NCI-H226 (cell line): ENCODE measurements around the gene HMG20B.
"Not testable (repeated sequence)": the region's sequence is repeated elsewhere in the genome, so short reads cannot be mapped to it uniquely, and the experiment has no call there.

Experiments
- DNase-seq: peaks from one replicate; pipeline ENCODE4 v3.0.0-alpha.2; 2015

The HMG20B gene

DNA sequence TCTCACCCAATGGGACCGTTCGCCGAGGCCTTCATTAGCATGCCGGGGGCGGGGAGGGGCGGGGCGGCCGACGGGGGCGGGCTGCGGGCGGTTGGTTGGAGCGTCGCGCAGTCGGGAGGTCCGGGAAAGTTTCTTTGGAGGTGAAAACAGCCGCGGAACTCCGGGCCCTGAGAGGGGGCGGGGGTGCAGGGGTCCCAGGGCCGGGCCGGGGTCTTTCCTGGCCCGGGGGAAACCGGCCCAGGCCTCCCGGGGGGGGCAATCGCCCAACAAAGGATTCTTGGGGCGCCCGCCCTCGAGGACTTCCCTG is at the start of gene HMG20B:
Gene HMG20B (plus strand): TSS at position 90 of the 307 bp plus-strand sequence. CDS start 366 bp downstream, outside the sequence.
- no peak for DNase-seq

DNA sequence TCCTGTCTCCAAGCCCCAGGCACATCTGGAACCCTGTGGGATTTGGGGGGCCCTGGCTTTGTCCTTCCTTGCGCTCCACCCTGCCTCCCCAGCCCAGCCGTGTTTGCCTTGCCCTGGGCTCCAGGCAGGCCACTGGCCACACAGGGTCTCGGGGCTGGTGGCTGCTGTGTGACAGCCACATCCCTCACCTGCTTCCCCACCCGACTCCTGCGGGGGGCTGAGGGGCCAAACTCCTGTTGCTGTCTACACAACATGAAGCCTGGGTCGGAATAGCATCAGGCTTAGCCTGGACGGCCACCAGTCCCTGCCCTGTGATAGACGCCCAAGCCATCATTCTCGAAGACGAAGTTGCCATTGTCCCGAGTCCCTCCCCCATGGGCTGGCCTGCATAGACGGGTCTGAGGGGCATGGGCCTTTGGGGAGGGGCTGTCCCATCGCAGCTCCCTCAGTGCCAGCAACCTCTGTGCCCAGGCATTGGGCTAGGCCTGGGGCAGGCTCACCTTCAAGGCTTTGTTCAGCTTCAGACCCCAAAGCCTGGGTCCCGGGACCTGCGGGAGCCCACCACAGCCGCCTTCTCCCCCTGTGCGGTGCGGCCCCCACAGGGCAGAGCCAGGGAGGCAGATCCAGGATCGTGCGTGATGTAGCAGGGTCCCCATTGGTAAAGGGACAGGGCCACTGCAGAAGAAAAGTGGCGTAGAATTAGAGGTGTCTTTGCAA is 49.2 kb upstream of the HMG20B start:
- no peak for DNase-seq

DNA sequence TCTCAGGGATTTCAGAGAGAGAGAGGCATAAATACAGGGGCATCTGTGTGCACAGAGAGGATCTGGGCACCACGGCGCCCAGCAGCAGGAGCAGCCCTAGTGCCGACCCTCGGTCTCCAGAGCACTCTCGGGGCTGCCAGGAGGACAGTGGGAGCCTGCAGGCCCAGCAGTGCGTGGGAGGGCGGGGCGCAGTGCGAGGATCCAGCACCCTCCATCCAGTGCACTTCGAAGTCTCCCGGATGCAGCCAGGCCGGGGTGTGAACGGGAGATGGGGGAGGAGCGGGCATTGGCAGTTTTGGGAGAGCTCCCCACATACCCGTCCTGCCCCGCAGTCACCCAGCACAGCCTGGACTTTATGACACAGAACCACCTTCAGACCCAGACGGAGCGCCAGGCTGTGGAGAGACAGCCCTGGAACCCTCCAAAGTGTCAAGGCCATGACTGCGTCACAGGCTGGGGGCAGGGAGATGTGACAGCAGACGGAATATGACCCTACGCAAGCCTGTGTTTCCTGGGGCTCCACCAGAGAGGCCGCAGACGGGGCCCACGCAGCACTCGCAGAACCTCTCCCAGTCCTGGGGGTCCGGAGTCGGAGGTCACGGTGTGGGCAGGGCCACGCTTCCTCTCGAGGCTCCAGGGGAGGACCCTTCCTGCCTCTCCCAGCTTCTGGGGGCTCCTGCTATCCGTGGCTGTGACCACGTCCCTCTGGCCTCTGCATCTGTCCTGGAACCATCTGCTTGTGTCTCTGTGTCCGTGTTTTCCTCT is 48.5 kb upstream of the HMG20B start:
- DNase-seq: no peak

DNA sequence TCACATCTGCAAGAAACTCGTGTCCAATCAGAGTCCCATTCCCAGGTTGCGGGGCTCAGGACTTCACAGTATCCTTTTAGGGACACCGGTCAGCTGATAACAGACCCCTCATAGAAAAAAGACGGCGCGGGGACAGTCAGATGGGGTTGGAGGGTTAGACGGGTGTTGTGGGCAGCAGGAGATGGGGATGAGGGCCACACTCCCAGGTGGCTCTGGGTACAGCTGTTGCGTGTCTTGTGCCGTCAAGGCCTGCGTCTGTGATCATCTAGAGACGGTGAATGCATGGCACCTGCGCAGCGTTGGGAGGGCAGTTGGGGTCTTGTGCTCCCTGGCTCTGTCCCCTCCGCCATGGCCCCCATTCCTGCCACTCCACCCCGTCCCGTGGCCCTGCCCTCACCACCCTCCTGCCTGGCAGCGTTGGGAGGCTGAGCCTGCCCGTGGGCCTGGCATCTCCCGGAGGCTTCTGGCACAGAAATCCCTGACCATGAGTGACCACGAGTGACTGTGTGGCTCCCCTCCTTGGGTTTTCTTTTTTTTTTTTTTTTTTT is 47.8 kb upstream of the HMG20B start:
- no peak for DNase-seq

DNA sequence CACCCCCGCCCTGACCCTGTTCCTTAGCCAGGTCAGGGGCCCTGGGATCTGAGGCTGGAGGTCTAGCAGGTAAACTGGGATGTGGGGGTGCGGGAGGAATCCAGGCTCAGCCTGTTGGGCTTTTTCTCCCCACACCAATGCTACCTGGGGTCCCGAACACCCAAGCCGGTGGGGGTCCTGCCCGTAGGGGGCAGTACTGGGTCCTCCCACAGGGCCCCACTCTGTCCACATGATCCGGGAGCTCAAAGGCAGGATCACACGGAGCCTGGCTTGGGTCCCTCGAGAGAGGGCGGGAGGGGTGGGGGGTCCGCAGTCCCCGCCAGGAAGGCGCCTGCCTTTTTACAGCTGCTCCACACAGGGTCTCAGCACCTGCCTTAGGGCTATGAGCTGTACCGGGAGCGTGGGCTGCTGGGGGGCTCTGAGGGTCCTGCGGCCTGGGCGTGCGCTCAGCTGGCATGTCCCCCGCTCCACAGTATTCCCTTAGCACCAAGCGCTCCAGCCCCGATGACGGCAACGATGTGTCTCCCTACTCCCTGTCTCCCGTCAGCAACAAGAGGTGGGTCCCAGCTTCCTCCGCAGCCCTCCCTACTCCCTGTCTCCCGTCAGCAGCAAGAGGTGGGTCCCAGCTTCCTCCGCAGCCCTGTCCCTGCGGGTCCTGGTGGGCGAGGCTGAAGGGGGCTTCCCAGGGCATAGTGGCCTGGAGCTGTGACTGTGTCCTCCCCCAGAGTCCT is 46.1 kb upstream of the HMG20B start:
- no peak for DNase-seq

DNA sequence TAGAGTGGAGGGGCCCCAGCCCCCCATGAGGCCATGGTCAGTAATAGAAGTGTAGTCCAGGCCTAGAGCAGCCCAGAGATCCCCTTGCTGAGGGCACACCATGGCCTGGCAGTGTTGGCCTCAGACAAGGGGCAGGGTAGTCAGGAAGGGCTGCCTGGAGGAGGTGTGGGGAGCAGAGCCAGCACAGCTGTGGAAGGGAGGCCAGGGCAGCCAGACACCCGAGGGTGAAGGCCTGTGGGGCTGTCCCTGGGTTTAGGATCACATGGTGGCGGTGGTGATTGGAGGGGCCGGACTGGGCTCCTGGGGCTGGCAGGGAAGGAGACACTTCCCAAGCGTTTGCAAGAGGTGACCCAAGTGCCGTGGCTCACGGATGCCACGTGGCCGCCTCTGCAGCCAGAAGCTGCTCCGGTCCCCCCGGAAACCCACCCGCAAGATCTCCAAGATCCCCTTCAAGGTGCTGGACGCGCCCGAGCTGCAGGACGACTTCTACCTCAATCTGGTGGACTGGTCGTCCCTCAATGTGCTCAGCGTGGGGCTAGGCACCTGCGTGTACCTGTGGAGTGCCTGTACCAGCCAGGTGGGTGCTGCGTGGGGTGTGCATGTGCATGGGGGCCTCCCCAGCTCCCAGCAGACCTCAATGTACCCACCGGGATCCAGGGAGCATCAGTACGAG is 45.4 kb upstream of the HMG20B start:
- no peak for DNase-seq

DNA sequence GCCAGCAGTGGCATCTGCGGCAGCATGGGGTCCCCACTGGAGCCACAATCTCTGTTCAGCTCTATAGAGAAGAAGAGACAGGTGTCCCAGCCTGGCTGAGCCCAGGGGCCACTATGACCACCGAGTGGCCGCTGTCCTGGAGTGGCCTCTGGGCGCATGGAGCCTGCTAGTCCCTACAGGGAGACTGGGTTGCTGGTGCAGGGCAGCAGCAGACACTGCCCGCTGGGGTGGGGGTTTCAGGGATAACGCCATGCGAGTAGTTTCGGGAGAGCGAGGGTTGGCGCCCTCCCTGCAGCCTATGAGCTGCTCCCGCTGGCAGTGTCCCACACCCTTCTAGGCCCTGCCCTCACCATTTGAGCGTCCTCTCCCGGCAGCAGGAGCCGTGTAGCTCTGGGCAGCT is 44.7 kb upstream of the HMG20B start:
- DNase-seq: no peak

DNA sequence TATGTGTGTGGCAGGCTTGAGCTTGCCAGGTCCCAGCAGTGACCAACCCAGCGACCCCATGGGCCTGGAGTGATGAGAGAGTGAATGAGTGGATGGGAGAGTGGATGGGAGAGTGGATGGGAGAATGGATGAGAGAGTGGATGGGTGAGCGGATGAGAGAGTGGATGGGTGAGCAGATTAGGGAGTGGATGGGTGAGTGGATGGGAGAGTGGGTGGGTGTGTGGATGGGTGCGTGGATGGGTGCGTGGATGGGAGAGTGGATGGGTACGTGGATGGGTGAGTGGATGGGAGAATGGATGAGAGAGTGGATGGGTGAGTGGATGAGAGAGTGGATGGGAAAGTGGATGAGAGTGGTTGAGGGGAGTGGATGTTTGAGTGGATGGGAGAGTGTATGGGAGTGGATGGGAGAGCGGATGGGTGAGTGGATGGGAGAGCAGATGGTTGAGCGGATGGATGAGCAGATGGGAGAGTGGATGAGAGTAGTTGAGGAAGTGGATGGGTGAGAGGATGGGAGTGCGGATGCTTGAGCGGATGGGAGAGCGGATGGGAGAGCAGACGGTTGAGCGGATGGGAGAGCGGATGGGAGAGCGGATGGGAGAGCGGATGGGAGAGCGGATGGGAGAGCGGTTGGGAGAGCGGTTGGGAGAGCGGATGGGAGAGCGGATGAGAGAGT is 44.1 kb upstream of the HMG20B start:
- no peak for DNase-seq

DNA sequence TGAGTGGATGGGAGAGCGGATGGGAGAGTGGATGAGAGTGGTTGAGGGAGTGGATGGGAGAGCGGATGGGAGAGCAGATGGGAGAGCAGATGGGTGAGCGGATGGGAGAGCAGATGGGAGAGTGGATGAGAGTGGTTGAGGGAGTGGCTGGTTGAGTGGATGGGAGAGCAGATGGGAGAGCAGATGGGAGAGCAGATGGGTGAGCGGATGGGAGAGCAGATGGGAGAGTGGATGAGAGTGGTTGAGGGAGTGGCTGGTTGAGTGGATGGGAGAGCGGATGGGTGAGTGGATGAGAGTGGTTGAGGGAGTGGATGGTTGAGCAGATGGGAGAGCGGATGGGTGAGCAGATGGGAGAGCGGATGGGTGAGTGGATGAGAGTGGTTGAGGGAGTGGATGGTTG is 43.4 kb upstream of the HMG20B start:
- not testable (repeated sequence) for DNase-seq

DNA sequence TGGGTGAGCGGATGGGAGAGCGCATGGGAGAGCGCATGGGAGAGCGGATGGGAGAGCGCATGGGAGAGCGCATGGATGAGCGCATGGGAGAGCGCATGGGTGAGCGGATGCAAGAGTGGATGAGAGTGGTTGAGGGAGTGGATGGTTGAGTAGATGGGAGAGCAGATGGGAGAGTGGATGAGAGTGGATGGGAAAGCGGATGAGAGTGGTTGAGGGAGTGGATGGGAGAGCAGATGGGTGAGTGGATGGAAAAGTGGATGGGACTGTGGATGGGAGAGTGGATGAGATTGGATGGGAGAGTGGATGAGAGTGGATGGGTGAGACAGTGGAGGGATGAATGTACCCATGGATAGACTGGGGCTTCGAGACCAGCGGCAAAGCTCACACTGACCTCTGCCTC is 42.4 kb upstream of the HMG20B start:
- no peak for DNase-seq

DNA sequence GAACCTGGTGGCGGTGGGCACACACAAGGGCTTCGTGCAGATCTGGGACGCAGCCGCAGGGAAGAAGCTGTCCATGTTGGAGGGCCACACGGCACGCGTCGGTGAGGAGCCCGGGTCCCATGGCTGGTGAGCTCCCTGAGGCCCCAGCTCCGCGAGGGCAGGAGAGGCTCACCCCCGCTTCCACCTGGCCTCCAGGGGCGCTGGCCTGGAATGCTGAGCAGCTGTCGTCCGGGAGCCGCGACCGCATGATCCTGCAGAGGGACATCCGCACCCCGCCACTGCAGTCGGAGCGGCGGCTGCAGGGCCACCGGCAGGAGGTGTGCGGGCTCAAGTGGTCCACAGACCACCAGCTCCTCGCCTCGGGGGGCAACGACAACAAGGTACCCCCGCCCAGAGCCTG is 41.0 kb upstream of the HMG20B start:
- DNase-seq: no peak

DNA sequence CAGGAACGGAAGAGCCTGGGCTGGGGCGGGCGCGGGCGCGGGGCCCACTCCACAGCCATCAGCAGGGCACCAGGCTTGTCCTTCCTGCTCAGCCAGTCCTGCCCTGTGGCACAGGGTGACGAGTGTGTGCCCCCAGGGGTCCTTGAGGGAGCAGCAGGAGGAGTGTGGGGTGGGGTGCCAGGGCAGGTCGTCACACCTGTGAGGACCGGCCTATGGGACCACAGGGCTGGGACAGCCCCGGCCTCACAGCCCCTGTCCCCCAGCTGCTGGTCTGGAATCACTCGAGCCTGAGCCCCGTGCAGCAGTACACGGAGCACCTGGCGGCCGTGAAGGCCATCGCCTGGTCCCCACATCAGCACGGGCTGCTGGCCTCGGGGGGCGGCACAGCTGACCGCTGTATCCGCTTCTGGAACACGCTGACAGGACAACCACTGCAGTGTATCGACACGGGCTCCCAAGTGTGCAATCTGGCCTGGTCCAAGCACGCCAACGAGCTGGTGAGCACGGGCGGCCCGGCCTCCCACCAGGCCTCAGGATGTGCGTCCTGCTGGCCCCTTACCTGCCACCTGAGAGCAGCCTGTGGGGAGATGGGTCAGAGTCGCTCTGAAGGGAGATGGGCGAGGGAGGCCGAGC is 40.5 kb upstream of the HMG20B start:
- no peak for DNase-seq

DNA sequence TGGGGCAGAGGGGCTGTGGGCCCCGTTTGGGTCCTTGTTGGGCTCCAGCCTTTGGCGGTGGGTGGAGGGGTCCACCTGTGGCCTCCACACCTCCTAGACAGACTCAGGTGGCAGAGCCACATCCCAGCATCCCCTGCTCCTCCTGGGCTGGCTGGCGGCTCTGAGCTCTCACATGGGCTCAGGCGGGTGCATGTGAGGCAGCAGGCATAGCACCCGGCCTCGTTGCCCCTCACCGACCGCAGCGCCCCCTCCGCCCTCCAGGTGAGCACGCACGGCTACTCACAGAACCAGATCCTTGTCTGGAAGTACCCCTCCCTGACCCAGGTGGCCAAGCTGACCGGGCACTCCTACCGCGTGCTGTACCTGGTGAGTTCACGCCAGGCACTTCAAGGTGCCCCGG is 39.7 kb upstream of the HMG20B start:
- DNase-seq: no peak

DNA sequence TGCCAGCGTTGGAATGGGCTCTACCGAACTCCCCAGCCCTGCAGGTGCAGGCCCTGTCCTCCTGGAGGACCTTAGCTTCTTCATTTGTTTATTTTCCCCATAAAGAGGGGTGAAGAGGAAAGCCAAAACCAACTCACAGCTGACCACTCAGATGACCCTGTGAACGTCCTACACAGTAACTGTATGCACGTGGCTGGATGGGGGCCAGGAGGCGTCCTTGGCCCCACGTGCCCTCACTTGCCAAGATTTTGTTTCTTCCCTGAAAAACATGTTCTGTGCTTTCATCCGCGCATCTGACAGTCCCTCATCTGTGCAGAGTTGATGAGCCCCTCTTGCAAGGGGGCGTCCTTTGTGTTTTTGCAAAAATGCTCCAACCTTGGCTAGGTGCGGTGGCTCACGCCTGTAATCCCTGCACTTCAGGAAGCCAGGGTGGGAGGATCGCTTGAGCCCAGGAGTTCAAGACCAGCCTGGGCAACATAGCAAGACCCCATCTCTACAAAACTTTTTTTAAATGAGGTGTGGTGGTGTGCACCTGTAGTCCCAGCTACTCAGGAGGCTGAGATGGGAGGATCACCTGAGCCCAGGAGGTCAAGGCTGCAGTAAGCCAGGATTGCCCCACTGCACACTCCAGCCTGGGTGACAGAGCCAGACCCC is 39.1 kb upstream of the HMG20B start:
- DNase-seq: no peak

DNA sequence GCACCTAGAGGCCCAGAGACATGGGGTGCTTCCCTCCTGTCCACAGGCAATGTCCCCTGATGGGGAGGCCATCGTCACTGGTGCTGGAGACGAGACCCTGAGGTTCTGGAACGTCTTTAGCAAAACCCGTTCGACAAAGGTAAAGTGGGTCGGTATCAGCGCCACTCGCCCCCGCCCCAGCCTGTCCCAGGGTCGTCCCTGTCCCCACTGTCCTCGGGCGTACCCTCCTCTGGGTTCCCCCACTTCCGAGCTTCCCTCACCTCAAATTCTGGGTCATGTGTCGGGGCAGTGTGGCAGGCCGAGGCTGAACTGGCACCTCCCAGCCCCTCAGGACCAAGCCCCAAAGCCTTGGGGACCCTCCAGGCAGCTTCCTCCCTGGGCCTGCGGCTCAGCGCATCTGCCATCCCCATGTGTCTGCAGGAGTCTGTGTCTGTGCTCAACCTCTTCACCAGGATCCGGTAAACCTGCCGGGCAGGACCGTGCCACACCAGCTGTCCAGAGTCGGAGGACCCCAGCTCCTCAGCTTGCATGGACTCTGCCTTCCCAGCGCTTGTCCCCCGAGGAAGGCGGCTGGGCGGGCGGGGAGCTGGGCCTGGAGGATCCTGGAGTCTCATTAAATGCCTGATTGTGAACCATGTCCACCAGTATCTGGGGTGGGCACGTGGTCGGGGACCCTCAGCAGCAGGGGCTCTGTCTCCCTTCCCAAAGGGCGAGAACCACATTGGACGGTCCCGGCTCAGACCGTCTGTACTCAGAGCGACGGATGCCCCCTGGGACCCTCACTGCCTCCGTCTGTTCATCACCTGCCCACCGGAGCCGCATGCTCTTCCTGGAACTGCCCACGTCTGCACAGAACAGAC is 38.1 kb upstream of the HMG20B start:
- no peak for DNase-seq

DNA sequence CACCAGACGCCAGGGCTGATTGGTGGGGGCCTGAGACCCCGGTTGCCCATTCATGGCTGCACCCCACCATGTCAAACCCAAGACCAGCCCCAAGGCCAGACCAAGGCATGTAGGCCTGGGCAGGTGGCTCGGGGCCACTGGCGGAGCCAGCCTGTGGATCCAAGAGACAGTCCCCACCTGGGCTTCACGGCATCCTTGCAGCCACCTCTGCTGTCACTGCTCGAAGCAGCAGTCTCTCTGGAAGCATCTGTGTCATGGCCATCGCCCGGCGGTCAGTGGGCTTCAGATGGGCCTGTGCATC is 37.6 kb upstream of the HMG20B start:
- no peak for DNase-seq

DNA sequence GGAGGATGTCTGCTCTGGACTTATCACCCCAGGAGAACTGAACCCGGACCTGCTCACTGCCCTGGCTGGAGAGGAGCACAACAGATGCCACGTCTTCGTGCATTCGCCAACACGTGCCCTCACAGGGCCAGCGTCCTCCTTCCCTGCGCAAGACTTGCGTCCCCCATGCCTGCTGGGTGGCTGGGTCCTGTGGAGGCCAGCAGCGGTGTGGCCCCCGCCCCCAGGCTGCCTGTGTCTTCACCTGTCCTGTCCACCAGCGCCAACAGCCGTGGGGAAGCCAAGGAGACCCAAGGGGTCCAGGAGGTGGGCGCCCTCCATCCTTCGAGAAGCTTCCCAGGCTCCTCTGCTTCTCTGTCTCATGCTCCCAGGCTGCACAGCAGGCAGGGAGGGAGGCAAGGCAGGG is 37.2 kb upstream of the HMG20B start:
- no peak for DNase-seq

DNA sequence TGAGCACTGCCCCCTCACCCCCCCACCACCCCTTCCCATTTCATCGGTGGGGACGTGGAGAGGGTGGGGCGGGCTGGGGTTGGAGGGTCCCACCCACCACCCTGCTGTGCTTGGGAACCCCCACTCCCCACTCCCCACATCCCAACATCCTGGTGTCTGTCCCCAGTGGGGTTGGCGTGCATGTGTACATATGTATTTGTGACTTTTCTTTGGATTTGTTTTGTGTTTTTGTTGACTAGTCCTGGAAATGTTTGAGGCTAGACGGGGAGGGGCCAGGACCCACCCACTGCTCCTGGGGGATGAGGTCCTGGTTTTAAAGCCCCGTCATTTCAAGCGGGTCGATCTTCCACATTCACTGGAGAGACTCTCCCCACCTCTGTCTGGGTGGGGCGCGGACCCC is 36.8 kb upstream of the HMG20B start:
- DNase-seq: no peak

DNA sequence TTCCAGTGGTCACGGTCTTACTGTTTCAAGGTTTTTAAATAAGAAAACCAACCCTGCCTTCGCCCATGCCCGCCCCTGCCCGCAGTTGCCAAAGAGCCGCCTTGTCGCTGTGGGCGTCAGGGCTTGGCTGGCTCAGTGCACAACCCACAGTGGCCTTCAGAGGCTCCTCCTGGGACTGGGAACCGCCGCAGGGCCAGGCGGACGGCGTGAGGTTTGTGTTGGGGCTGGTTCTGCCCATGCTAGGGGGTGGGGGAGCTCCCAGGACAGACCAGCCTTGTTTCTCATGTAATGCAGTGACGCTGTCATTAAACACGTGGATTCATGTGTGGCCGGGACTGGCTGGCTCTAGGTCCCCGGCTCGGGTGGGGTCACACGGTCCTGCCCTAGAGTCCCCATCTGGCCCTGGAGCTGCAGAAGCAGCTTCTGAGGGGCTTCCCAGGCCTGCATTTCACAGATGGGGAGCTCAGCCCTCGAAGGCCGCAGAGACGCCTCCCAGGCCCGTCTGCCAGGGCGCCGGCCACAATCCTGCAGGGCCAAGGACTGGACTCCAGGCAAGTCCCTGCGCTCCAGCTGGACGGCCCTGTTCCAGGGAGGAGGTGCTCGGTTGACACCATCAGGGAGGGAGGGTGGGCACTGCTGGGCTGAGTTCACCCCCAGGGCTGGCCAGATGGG is 36.2 kb upstream of the HMG20B start:
- no peak for DNase-seq

DNA sequence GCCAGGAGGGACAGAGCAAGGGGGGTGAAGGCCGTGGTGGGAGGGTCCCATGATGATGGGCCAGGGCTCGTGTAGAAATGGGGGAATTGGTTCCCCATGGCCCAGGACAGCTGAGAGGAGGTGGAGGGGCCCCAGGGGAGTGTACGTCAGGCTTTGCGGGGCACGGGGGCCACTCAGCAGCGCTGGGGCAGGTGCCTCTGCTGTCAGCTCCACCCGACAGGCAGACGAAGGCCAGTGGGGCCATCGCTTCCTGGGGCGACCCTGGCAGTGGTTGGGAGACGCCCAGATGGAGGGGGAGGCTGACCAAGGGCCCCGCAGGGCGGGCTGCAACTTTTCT is 35.7 kb upstream of the HMG20B start:
- no peak for DNase-seq
